Neuronal stem cell (in vitro differentiated cells): ENCODE measurements around the gene PIN1.
A peak's percentile ranks its signal among the peaks of the same experiment; 100 is the strongest.
"Not testable (repeated sequence)": the region's sequence is repeated elsewhere in the genome, so short reads cannot be mapped to it uniquely, and the experiment has no call there.

ENCODE experiments used
- DNase-seq: peaks from one replicate; pipeline ENCODE4 v3.0.0-alpha.2; 2013; ENCODE audit warnings: low spot score
- H2AFZ ChIP-seq: one replicate; pipeline ENCODE4 v1.6.1; 2013; ENCODE audit warnings: mild to moderate bottlenecking, low read length, inconsistent platforms
- H2AK5ac ChIP-seq: 2 replicates; pipeline ENCODE4 v1.6.1; 2013; ENCODE audit warnings: low read depth, mild to moderate bottlenecking, inconsistent platforms, low read length, moderate library complexity, mixed read lengths
- H2BK120ac ChIP-seq: 2 replicates; pipeline ENCODE4 v1.6.1; 2013; ENCODE audit warnings: low read depth, mild to moderate bottlenecking, inconsistent platforms, low read length, moderate library complexity, mixed read lengths
- H2BK12ac ChIP-seq: one replicate; pipeline ENCODE4 v1.6.1; 2013; ENCODE audit warnings: low read length, inconsistent platforms
- H2BK15ac ChIP-seq: 2 replicates; pipeline ENCODE4 v1.6.1; 2013; ENCODE audit warnings: mild to moderate bottlenecking, low read length, inconsistent platforms, mixed read lengths
- H2BK5ac ChIP-seq: one replicate; pipeline ENCODE4 v1.6.1; 2013; ENCODE audit warnings: inconsistent platforms, mild to moderate bottlenecking, low read length, moderate library complexity
- H3K14ac ChIP-seq: one replicate; pipeline ENCODE4 v1.6.1; 2013; ENCODE audit warnings: low read length, inconsistent platforms
- H3K18ac ChIP-seq: 2 replicates; pipeline ENCODE4 v1.6.1; 2013; ENCODE audit warnings: low read length, inconsistent platforms
- H3K23ac ChIP-seq: 2 replicates; pipeline ENCODE4 v1.6.1; 2013; ENCODE audit warnings: low read depth, mild to moderate bottlenecking, mixed read lengths, low read length, inconsistent platforms; ENCODE audit not compliant: poor library complexity
- H3K27ac ChIP-seq: replicated peaks from 3 replicates; pipeline ENCODE4 v1.5.1; 2013; ENCODE audit warnings: low read length, inconsistent platforms
- H3K27me3 ChIP-seq, 3 experiments: 2 replicates each; pipeline ENCODE4 v1.6.1; 2013; ENCODE audit warnings: low read length in 3 of 3, mild to moderate bottlenecking in 2 of 3, inconsistent platforms in 1 of 3, low read depth in 1 of 3, mixed read lengths in 1 of 3, moderate library complexity in 1 of 3; ENCODE audit not compliant: control insufficient read depth in 3 of 3, insufficient read depth in 3 of 3
- H3K36me3 ChIP-seq, 2 donors: replicated peaks in 1 of 2; 2 replicates each; pipeline ENCODE4 v1.6.1; 2013; ENCODE audit warnings: low read length in 2 of 2; ENCODE audit not compliant: control insufficient read depth in 2 of 2, insufficient read depth in 2 of 2
- H3K4ac ChIP-seq: 2 replicates; pipeline ENCODE4 v1.6.1; 2013; ENCODE audit warnings: inconsistent platforms, mild to moderate bottlenecking, low read length, moderate library complexity
- H3K4me1 ChIP-seq, 2 donors: 1 replicate in 1 of 2; 2 replicates in 1 of 2; pipeline ENCODE4 v1.6.1; 2013; ENCODE audit warnings: low read length in 2 of 2, low read depth in 1 of 2; ENCODE audit not compliant: control insufficient read depth in 2 of 2, insufficient read depth in 1 of 2
- H3K4me2 ChIP-seq: one replicate; pipeline ENCODE4 v1.6.1; 2013; ENCODE audit warnings: mild to moderate bottlenecking, low read length, inconsistent platforms; ENCODE audit not compliant: insufficient read depth, poor library complexity, severe bottlenecking
- H3K4me3 ChIP-seq, 2 donors: 2 replicates each; pipeline ENCODE4 v1.5.1; 2013; ENCODE audit warnings: low read length in 2 of 2, mild to moderate bottlenecking in 2 of 2, inconsistent platforms in 1 of 2, moderate library complexity in 1 of 2
- H3K79me1 ChIP-seq: one replicate; pipeline ENCODE4 v1.6.1; 2013; ENCODE audit warnings: low read depth, mild to moderate bottlenecking, inconsistent platforms, low read length, moderate library complexity
- H3K9ac ChIP-seq: one replicate; pipeline ENCODE4 v1.6.1; 2013; ENCODE audit warnings: mild to moderate bottlenecking, low read depth, low read length, inconsistent platforms; ENCODE audit not compliant: poor library complexity
- H3K9me3 ChIP-seq, 2 donors: replicated peaks in 1 of 2; 2 replicates each; pipeline versions ENCODE3 to v1.6.1; 2013; ENCODE audit warnings: low read length in 2 of 2, mild to moderate bottlenecking in 2 of 2, inconsistent platforms in 1 of 2, low read depth in 1 of 2, mixed read lengths in 1 of 2, moderate library complexity in 1 of 2; ENCODE audit not compliant: control insufficient read depth in 2 of 2, insufficient read depth in 1 of 2
- H4K8ac ChIP-seq: one replicate; pipeline ENCODE4 v1.6.1; 2013; ENCODE audit warnings: low read depth, mild to moderate bottlenecking, inconsistent platforms, low read length, moderate library complexity
- H4K91ac ChIP-seq: one replicate; pipeline ENCODE4 v1.6.1; 2013; ENCODE audit warnings: low read length, low read depth, mild to moderate bottlenecking, inconsistent platforms; ENCODE audit not compliant: poor library complexity
- WGBS, 2 donors: extraction: QIAGEN DNeasy Blood & Tissue Kit; methylation state at CpG; one replicate each; pipeline ENCODE4 v1.1.7; 2013; ENCODE audit warnings: missing lambda C conversion rate in 2 of 2, mixed read lengths in 1 of 2; ENCODE audit not compliant: insufficient read length in 2 of 2, insufficient replicate concordance in 1 of 2; ENCODE audit errors: extremely low coverage in 2 of 2; 5-methylcytosine and 5-hydroxymethylcytosine counted together

Gene PIN1

DNA sequence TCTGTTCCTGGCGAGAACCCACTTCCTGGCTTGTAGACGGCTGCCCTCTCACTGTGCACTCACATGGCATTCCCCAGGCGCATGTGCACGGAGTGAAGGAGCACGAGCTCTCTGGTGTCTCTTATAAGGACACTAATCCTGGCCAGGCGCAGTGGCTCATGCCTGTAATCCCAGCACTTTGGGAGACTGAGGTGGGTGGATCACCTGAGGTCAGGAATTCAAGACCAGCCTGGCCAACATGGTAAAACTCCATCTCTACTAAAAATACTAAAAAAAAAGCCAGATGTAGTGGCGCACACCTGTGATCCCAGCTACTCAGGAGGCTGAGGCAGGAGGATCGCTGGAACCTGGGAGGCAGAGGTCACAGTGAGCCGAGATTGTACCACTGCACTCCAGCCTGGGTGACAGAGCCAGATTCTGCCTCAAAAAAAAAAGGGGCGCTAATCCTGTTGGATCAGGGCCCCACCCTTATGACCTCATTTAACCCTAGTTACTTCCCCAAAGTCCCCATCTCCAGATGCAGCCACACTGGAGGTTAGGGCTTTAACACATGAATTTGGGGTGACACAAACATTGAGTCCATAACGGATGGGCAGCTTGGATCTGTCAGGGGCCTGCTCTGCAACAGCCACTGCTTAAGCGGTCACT, 8.6 kb downstream of the PIN1 start:
- H3K4me1 ChIP-seq, DNase-seq, H3K27ac ChIP-seq, H3K79me1 ChIP-seq, H2AK5ac ChIP-seq, H2BK120ac ChIP-seq, H2BK15ac ChIP-seq, H3K27me3 ChIP-seq, H3K4ac ChIP-seq, H4K91ac ChIP-seq, H3K9ac ChIP-seq, H3K4me3 ChIP-seq, H3K23ac ChIP-seq, H3K9me3 ChIP-seq, H3K18ac ChIP-seq, H2BK12ac ChIP-seq, H2BK5ac ChIP-seq, H3K4me2 ChIP-seq, H3K14ac ChIP-seq, H2AFZ ChIP-seq, H4K8ac ChIP-seq: not testable (repeated sequence)
- peaks cover 56 to 99% of the 10 kb centered on the region in 2 donors for H3K36me3 ChIP-seq
- no CpG with 5 or more reads among the region's 12 CpGs for WGBS, 2 donors

DNA sequence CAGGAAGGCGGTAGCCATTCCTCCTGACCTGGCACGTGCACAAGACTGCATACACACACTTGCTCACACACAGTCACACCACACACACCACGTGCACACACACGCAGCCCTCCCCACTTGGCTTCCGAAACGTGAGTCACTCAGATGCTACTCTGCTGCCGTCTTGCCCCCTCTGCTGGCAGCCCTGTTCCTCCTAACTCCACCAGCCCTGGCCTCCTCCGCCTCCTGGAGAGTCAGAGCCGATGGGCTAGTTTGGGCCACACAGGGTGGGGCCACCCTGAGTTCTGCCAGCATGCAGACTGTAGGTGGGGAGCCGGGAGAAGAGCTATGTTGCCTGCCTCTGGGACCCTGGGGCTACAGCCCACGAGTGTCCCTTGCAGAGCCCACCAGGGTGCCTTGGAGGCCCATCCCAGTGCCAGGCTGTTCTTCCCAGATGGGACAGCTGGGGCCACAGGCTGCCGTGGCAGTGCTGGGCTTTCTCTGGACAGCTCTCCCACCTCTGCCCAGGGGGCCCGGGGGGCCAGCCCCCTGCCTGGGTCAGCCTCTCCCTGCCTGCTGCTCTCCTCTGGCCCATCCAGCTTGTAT, 12.1 kb downstream of the PIN1 start:
- no CpG with 5 or more reads among the region's 13 CpGs for WGBS, 2 donors
- Histone ChIP-seq H2BK120ac (no peak overlapping the region), H2AK5ac (peak overlapping the region; percentile 54), H3K4me2 (no peak overlapping the region), H2BK5ac (peak overlapping the region; percentile 10), H3K23ac (peak overlapping the region; percentile 77), H3K18ac (no peak overlapping the region), H3K9ac (peak overlapping the region; percentile 50), H3K14ac (no peak overlapping the region), H3K4ac (no peak overlapping the region), H2AFZ (no peak overlapping the region), H2BK15ac (no peak overlapping the region), H3K27me3 (no peaks in the 10 kb centered on the region), H3K9me3 (no peaks in the 10 kb centered on the region), H3K27ac (no peak overlapping the region), H3K4me1 (peaks cover 0 to 9% of the 10 kb centered on the region in 2 donors), H3K36me3 (peaks cover 41 to 85% of the 10 kb centered on the region in 2 donors), H4K8ac (no peak overlapping the region), H3K79me1 (peaks cover 4% of the 10 kb centered on the region), H4K91ac (no peak overlapping the region), H3K4me3 (no peak overlapping the region), H2BK12ac (no peak overlapping the region)
- no peak for DNase-seq

DNA sequence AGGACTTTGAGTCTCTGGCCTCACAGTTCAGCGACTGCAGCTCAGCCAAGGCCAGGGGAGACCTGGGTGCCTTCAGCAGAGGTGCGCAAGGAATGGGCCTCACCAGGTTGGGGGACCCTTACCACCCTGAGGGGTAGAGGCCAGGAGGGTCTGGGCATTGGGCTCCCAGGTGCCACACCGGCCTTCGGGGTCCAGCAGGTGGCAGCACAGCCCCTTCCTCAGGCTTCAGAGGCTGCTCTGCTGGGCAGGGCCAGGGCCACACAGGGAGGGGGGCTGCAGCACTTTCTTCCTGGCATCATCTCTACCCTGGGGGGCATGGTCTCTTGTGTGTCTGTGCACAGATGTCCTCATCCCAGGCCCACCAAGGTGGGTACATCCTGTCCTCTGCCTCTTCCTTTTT, 12.9 kb downstream of the PIN1 start:
- Histone ChIP-seq H3K4ac (no peak overlapping the region), H2BK15ac (no peak overlapping the region), H3K4me1 (peaks cover 0 to 9% of the 10 kb centered on the region in 2 donors), H4K91ac (no peak overlapping the region), H3K9ac (no peak overlapping the region), H3K79me1 (peaks cover 2% of the 10 kb centered on the region), H3K4me2 (no peak overlapping the region), H2BK12ac (no peak overlapping the region), H2AFZ (no peak overlapping the region), H3K23ac (no peak overlapping the region), H3K18ac (peak overlapping the region; percentile 9), H3K4me3 (no peak overlapping the region), H2BK5ac (peak overlapping the region; percentile 10), H3K27me3 (no peaks in the 10 kb centered on the region), H3K9me3 (no peaks in the 10 kb centered on the region), H4K8ac (no peak overlapping the region), H2AK5ac (no peak overlapping the region), H3K14ac (no peak overlapping the region), H3K27ac (no peak overlapping the region), H2BK120ac (no peak overlapping the region), H3K36me3 (peaks cover 33 to 76% of the 10 kb centered on the region in 2 donors)
- no peak for DNase-seq
- no CpG with 5 or more reads among the region's 4 CpGs for WGBS, 2 donors

DNA sequence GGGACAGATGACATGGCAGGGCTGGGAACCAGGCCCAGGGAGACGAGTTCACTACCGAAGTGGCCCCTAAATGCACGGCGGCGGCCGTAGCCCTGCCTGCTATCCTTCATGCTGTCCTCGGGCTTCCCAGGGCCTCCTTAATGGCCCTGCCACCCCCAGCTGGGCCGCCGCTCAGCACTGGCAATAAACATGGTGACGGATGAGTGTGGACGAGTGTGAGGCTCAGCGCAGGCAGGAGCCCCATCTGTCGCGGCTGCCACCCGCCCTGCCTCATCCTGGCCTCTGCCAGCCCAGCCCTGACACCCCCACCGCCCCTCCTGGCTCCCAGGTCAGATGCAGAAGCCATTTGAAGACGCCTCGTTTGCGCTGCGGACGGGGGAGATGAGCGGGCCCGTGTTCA, 13.6 kb downstream of the PIN1 start:
- Histone ChIP-seq H3K27ac (no peak overlapping the region), H3K4ac (no peak overlapping the region)

More for the DNA sequence above, 13.6 kb downstream of the PIN1 start:
- Histone ChIP-seq H3K4me1 (peaks cover 0 to 9% of the 10 kb centered on the region in 2 donors), H3K36me3 (peaks cover 28 to 69% of the 10 kb centered on the region in 2 donors), H3K4me2 (no peak overlapping the region), H2BK15ac (no peak overlapping the region), H3K14ac (no peak overlapping the region), H2BK12ac (no peak overlapping the region), H3K27me3 (no peaks in the 10 kb centered on the region), H3K9me3 (no peaks in the 10 kb centered on the region), H4K8ac (no peak overlapping the region), H2AFZ (no peak overlapping the region), H2AK5ac (peak overlapping the region; percentile 18), H3K79me1 (peaks cover 2% of the 10 kb centered on the region), H3K23ac (peak overlapping the region; percentile 59), H3K4me3 (no peak overlapping the region), H3K18ac (no peak overlapping the region), H3K9ac (no peak overlapping the region), H2BK5ac (no peak overlapping the region), H2BK120ac (peak overlapping the region; percentile 56), H4K91ac (no peak overlapping the region)
- no peak for DNase-seq
- WGBS, 2 donors = no CpG with 5 or more reads among the region's 23 CpGs
